Nephron progenitor cell (in vitro differentiated cells): Measurements from ENCODE around the gene PER1.
A peak's percentile ranks its signal among the peaks of the same experiment; 100 is the strongest.

Experiments used
- DNase-seq: peaks from one replicate; pipeline ENCODE4 v3.0.0; 2021
- H3K27ac Mint-ChIP-seq: 2 replicates; pipeline ENCODE4 v1.8.0; 2021; ENCODE audit warnings: mild to moderate bottlenecking, moderate library complexity, mixed read lengths
- H3K27me3 Mint-ChIP-seq: 2 replicates; pipeline ENCODE4 v1.8.0; 2021; ENCODE audit warnings: mild to moderate bottlenecking, low read depth, mixed read lengths; ENCODE audit not compliant: poor library complexity
- H3K36me3 Mint-ChIP-seq: 2 replicates; pipeline ENCODE4 v1.8.0; 2021; ENCODE audit warnings: low read depth, mixed read lengths
- H3K4me1 Mint-ChIP-seq: 2 replicates; pipeline ENCODE4 v1.8.0; 2021; ENCODE audit warnings: mixed read lengths
- H3K4me3 Mint-ChIP-seq: 2 replicates; pipeline ENCODE4 v1.8.0; 2021; ENCODE audit warnings: mild to moderate bottlenecking, moderate library complexity, mixed read lengths
- H3K9me3 Mint-ChIP-seq: 2 replicates; pipeline ENCODE4 v1.8.0; 2021; ENCODE audit warnings: mild to moderate bottlenecking, moderate library complexity, mixed read lengths
- CTCF ChIP-seq: fragments of 200-600 bp; sonication (generic); IDR thresholded peaks from 2 replicates; pipeline ENCODE4 v1.5.0; 2021; ENCODE audit warnings: antibody characterized with exemption

The PER1 gene

GRCh38 chr17:8121681-8122421, 30.4 kb downstream of the PER1 start:
- Mint-ChIP-seq H3K4me1 (peaks cover 44% of the 10 kb centered on the region), H3K27me3 (peaks cover 70% of the 10 kb centered on the region)
- peak; percentile 52 for TF ChIP-seq CTCF

GRCh38 chr17:8121407-8121680, 30.9 kb downstream of the PER1 start:
- H3K9me3 Mint-ChIP-seq = no peaks in the 10 kb centered on the region
- H3K4me3 Mint-ChIP-seq = peak overlapping the region; percentile 98
- no peak for DNase-seq
- TF ChIP-seq CTCF = no peak
- H3K27me3 Mint-ChIP-seq = peaks cover 71% of the 10 kb centered on the region
- no peak overlapping the region for H3K27ac Mint-ChIP-seq
- no peaks in the 10 kb centered on the region for H3K36me3 Mint-ChIP-seq
- H3K4me1 Mint-ChIP-seq = peaks cover 41% of the 10 kb centered on the region

More at GRCh38 chr17:8121681-8122421, 30.4 kb downstream of the PER1 start:
- Mint-ChIP-seq H3K36me3 (no peaks in the 10 kb centered on the region), H3K27ac (no peak overlapping the region), H3K4me3 (peak overlapping the region; percentile 93), H3K9me3 (no peaks in the 10 kb centered on the region)
- DNase-seq = peak; percentile 84

- peaks cover 41% of the 10 kb centered on the region for H3K4me1 Mint-ChIP-seq
- peaks cover 76% of the 10 kb centered on the region for H3K27me3 Mint-ChIP-seq
- no peaks in the 10 kb centered on the region for H3K9me3 Mint-ChIP-seq
- no peak for TF ChIP-seq CTCF
- H3K4me3 Mint-ChIP-seq = peak overlapping the region; percentile 98
- H3K27ac Mint-ChIP-seq = peak overlapping the region; percentile 86
- no peaks in the 10 kb centered on the region for H3K36me3 Mint-ChIP-seq
- peak; percentile 78 for DNase-seq
These were observed 31.4 kb downstream of the PER1 start for GRCh38 chr17:8120520-8121406.

- peak; percentile 90 for DNase-seq
- Mint-ChIP-seq H3K4me1 (peaks cover 43% of the 10 kb centered on the region), H3K36me3 (no peaks in the 10 kb centered on the region), H3K27me3 (peaks cover 78% of the 10 kb centered on the region), H3K27ac (peak overlapping the region; percentile 86), H3K4me3 (peak overlapping the region; percentile 98), H3K9me3 (no peaks in the 10 kb centered on the region)
- TF ChIP-seq CTCF = no peak
These were observed 32.4 kb downstream of the PER1 start for GRCh38 chr17:8119581-8120519.

GRCh38 chr17:8118769-8119580, 33.2 kb downstream of the PER1 start:
- Mint-ChIP-seq H3K9me3 (no peaks in the 10 kb centered on the region), H3K27me3 (peaks cover 79% of the 10 kb centered on the region), H3K4me3 (peak overlapping the region; percentile 98), H3K27ac (peak overlapping the region; percentile 89), H3K4me1 (peaks cover 38% of the 10 kb centered on the region), H3K36me3 (no peaks in the 10 kb centered on the region)
- TF ChIP-seq CTCF = peak; percentile 84
- peak; percentile 88 for DNase-seq
